HepG2 (cell line): ENCODE measurements around the gene ZFAND2B. TPM values are rescaled to one million over a fixed set of nuclear protein-coding genes. Genes with fewer than 3 reads are reported as not detected.

ENCODE experiments used
- BCL3 ChIP-seq: sonication (generic); formaldehyde crosslinking; IDR thresholded peaks from 2 replicates; pipeline ENCODE4 v1.5.1; 2020; ENCODE audit warnings: mild to moderate bottlenecking, missing genetic modification reagents, moderate library complexity
- EZH2 ChIP-seq: conservative IDR thresholded peaks from 2 replicates; pipeline ENCODE4 v1.6.1; 2012; ENCODE audit warnings: mild to moderate bottlenecking, low read depth, low read length, moderate library complexity
- FOXC1 ChIP-seq: sonication (generic); formaldehyde crosslinking; IDR thresholded peaks from 2 replicates; pipeline ENCODE4 v1.8.0; 2022; ENCODE audit warnings: mild to moderate bottlenecking, missing genetic modification reagents, borderline replicate concordance
- IRF2 ChIP-seq: IDR thresholded peaks from 2 replicates; pipeline ENCODE4 v1.6.1; 2018; ENCODE audit warnings: missing genetic modification reagents, missing compliant biosample characterization
- KMT2A ChIP-seq: sonication (generic); formaldehyde crosslinking; IDR thresholded peaks from 2 replicates; pipeline ENCODE4 v1.4.0; 2020; ENCODE audit warnings: missing genetic modification reagents
- NCOA2 ChIP-seq: sonication (generic); formaldehyde crosslinking; IDR thresholded peaks from 2 replicates; pipeline ENCODE4 v1.8.0; 2022; ENCODE audit warnings: inconsistent platforms
- PHF21A ChIP-seq: sonication (generic); formaldehyde crosslinking; IDR thresholded peaks from 2 replicates; pipeline ENCODE4 v1.5.0; 2020; ENCODE audit warnings: mild to moderate bottlenecking, missing genetic modification reagents
- PLRG1 ChIP-seq: fragments of 450-650 bp; conservative IDR thresholded peaks from 2 replicates; pipeline ENCODE4 v1.6.1; 2016
- REXO4 ChIP-seq: sonication (generic); formaldehyde crosslinking; IDR thresholded peaks from 2 replicates; pipeline ENCODE4 v1.8.0; 2022; ENCODE audit warnings: missing genetic modification reagents, mild to moderate bottlenecking, borderline replicate concordance
- ZFY ChIP-seq: sonication (generic); formaldehyde crosslinking; IDR thresholded peaks from 2 replicates; pipeline ENCODE4 v1.4.0; 2020; ENCODE audit warnings: missing genetic modification reagents
- ZNF124 ChIP-seq: sonication (generic); formaldehyde crosslinking; IDR thresholded peaks from 2 replicates; pipeline ENCODE4 v1.4.0; 2020; ENCODE audit warnings: missing genetic modification reagents
- ZNF329 ChIP-seq: sonication (generic); formaldehyde crosslinking; IDR thresholded peaks from 2 replicates; pipeline ENCODE4 v1.9.0; 2021; ENCODE audit warnings: low read depth, mild to moderate bottlenecking, missing genetic modification reagents
- ZNF331 ChIP-seq: sonication (generic); formaldehyde crosslinking; IDR thresholded peaks from 2 replicates; pipeline ENCODE4 v1.4.0; 2020; ENCODE audit warnings: missing genetic modification reagents
- ZNF441 ChIP-seq: sonication (generic); formaldehyde crosslinking; IDR thresholded peaks from 2 replicates; pipeline ENCODE4 v1.7.0; 2021; ENCODE audit warnings: missing genetic modification reagents, borderline replicate concordance
- ZNF574 ChIP-seq: sonication (generic); formaldehyde crosslinking; IDR thresholded peaks from 2 replicates; pipeline ENCODE4 v1.4.0; 2020; ENCODE audit warnings: missing genetic modification reagents
- polyA plus RNA-seq, 8 experiments: library from polyadenylated mRNA; depleted of rRNA in 3 of 8; stranded (reverse) in 7 of 8; unstranded in 1 of 8; fragments of >200 nt; fragmentation: Illumina TruSeq in 4 of 8; extraction: Trizol in 4 of 8; gene quantifications; 2 replicates each; pipeline versions ENCODE4 v1.2.1 to v1.2.3, GENCODE V29; 2011 to 2016; ENCODE audit warnings: low read depth in 4 of 8, missing spikeins in 1 of 8, mixed read lengths in 1 of 8; ENCODE audit not compliant: insufficient read depth in 1 of 8
- total RNA-seq, 5 experiments: library from RNA; depleted of rRNA; stranded (reverse); fragments of >200 nt; fragmentation: Illumina TruSeq; extraction: Trizol; gene quantifications; 2 replicates each; pipeline ENCODE4 v1.2.3, GENCODE V29; 2016; ENCODE audit warnings: low read depth in 1 of 5
- TF ChIP-seq, protein P1 (sequence below), 2 experiments: fragments of 450-650 bp in 1 of 2; sonication (generic) in 1 of 2; formaldehyde crosslinking in 1 of 2; IDR thresholded peaks; 2 replicates each; pipeline versions ENCODE4 v1.6.1 to v1.8.0; 2016 to 2022; ENCODE audit warnings: antibody characterized with exemption in 1 of 2, mild to moderate bottlenecking in 1 of 2, missing genetic modification reagents in 1 of 2

ZFAND2B gene
- total and polyA plus RNA-seq, 2 of the 13 experiments (the other 11 are each of a cell fraction or from before 2014, with no cell fraction given): 53.3 to 115 TPM

- TF ChIP-seq, protein P1, sequence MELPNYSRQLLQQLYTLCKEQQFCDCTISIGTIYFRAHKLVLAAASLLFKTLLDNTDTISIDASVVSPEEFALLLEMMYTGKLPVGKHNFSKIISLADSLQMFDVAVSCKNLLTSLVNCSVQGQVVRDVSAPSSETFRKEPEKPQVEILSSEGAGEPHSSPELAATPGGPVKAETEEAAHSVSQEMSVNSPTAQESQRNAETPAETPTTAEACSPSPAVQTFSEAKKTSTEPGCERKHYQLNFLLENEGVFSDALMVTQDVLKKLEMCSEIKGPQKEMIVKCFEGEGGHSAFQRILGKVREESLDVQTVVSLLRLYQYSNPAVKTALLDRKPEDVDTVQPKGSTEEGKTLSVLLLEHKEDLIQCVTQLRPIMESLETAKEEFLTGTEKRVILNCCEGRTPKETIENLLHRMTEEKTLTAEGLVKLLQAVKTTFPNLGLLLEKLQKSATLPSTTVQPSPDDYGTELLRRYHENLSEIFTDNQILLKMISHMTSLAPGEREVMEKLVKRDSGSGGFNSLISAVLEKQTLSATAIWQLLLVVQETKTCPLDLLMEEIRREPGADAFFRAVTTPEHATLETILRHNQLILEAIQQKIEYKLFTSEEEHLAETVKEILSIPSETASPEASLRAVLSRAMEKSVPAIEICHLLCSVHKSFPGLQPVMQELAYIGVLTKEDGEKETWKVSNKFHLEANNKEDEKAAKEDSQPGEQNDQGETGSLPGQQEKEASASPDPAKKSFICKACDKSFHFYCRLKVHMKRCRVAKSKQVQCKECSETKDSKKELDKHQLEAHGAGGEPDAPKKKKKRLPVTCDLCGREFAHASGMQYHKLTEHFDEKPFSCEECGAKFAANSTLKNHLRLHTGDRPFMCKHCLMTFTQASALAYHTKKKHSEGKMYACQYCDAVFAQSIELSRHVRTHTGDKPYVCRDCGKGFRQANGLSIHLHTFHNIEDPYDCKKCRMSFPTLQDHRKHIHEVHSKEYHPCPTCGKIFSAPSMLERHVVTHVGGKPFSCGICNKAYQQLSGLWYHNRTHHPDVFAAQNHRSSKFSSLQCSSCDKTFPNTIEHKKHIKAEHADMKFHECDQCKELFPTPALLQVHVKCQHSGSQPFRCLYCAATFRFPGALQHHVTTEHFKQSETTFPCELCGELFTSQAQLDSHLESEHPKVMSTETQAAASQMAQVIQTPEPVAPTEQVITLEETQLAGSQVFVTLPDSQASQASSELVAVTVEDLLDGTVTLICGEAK (IDR thresholded peaks at IDR 0.05): no peak
- TF ChIP-seq, protein P1 (CRISPR knock-in tag; IDR thresholded peaks at IDR 0.05): peak; percentile 95
- TF ChIP-seq NCOA2 (CRISPR knock-in tag): peak; percentile 71
- peak; percentile 98 for TF ChIP-seq FOXC1 (CRISPR knock-in tag)
- TF ChIP-seq KMT2A: peak; percentile 79
- peak; percentile 89 for TF ChIP-seq ZNF331 (CRISPR knock-in tag)
- peak; percentile 97 for TF ChIP-seq ZNF441
- TF ChIP-seq PLRG1: no peak
- no peak for TF ChIP-seq EZH2
- peak; percentile 87 for TF ChIP-seq PHF21A (CRISPR knock-in tag)
- TF ChIP-seq ZFY (CRISPR knock-in tag): peak; percentile 96
- TF ChIP-seq ZNF574 (CRISPR knock-in tag): peak; percentile 95
- peak; percentile 85; the same call in 1 of the 2 replicates for TF ChIP-seq IRF2 (CRISPR knock-in tag)
- no peak; the same call in 1 of the 2 replicates for TF ChIP-seq ZNF124
- TF ChIP-seq ZNF329: peak; percentile 92
- peak; percentile 89; the same call in 1 of the 2 replicates for TF ChIP-seq REXO4 (CRISPR knock-in tag)
- TF ChIP-seq BCL3: peak; percentile 95
Measured at GRCh38 chr2:219176818-219177551, 29.6 kb upstream of the ZFAND2B start, which contains the start of gene CNPPD1 (continued).
